Measurements from ENCODE around the gene ATM.
"Not testable (repeated sequence)": the region's sequence is repeated elsewhere in the genome, so short reads cannot be mapped to it uniquely, and the experiment has no call there.

ATM gene

GRCh38 chr11:108370315-108370714 is 147.4 kb downstream of the ATM start:
- in situ Hi-C loops (cut with HindIII; ENCODE audit: low sequenced_read_pairs): no loop called here

DNA sequence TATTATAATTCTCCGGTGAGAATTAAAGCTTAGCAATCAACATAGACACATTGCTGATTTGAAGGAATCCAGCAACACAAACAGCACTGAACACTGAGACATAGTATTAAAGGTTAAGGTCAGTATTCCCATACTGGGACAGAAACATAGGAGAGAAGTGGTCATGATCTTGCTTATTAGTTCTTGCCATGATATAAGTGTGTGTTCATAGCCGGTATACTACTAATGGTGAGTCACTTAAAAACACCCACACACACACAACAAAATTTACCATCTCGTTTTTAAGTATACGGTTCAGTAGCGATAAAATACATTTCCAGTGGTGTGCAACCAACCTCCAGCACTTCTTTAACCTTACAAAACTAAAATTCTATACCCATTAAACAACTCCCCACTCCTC is 148.1 kb downstream of the ATM start:
- in situ Hi-C loops (cut with HindIII; ENCODE audit: low sequenced_read_pairs): no loop called here

DNA sequence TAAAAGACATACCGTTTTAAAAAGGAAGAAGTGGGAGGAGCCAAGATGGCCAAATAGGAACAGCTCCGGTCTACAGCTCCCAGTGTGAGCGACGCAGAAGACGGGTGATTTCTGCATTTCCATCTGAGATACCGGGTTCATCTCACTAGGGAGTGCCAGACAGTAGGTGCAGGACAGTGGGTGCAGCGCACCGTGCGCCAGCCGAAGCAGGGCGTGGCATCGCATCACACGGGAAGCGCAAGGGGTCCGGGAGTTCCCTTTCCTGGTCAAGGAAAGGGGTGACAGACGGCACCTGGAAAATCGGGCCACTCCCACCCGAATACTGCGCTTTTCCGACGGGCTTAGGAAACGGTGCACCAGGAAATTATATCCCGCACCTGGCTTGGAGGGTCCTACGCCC is 150.6 kb downstream of the ATM start:
- in situ Hi-C loops (cut with HindIII; ENCODE audit: low sequenced_read_pairs): not testable (repeated sequence)

- in situ Hi-C loops (cut with HindIII; ENCODE audit: low sequenced_read_pairs): no loop called here
Measured at GRCh38 chr11:108388576-108388975, 165.7 kb downstream of the ATM start.

GRCh38 chr11:108392353-108392752 is 169.5 kb downstream of the ATM start:
- in situ Hi-C loops (cut with HindIII; ENCODE audit: low sequenced_read_pairs): no loop called here

GRCh38 chr11:108393046-108393445 is 170.2 kb downstream of the ATM start:
- in situ Hi-C loops (cut with HindIII; ENCODE audit: low sequenced_read_pairs): no loop called here

GRCh38 chr11:108394744-108395284 is 171.9 kb downstream of the ATM start:
- in situ Hi-C loops (cut with HindIII; ENCODE audit: low sequenced_read_pairs): no loop called here

DNA sequence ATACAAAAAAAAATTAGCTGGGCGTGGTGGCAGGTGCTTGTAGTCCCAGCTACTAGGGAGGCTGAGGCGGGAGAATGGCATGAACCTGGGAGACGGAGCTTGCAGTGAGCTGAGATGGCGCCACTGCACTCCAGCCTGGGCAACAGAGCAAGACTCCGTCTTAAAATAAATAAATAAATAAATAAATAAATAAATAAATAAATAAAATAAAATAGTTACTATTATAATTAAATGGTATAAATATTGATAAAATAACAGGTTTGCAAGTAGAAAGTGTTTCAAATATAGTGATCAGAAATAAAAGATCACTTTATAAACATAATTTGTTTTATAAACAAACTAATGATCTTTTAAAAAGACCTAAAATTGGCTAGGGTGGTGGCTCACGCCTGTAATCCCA is 173.8 kb downstream of the ATM start:
- in situ Hi-C loops (cut with HindIII; ENCODE audit: low sequenced_read_pairs): not testable (repeated sequence)

DNA sequence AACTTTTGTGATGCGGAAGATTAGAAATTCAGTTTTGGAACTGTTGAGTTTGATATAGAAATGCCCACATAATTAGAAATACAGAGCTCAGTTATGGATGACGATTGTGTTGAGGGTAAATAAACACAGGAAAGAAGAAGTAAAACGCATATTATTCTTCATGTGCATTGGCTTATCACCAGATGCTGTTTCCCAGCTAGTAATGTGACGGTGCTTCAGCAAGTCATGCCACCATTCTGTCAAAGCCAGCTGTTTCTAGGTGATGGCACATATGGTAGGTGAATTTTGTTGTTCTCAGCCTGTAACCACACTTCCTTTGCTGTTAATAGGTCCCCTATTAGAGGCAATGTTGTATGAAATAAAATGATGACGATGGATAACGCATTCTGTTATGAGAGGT is 175.6 kb downstream of the ATM start:
- in situ Hi-C loops (cut with HindIII; ENCODE audit: low sequenced_read_pairs): no loop called here

GRCh38 chr11:108402241-108402640 is 179.4 kb downstream of the ATM start:
- in situ Hi-C loops (cut with HindIII; ENCODE audit: low sequenced_read_pairs): no loop called here

DNA sequence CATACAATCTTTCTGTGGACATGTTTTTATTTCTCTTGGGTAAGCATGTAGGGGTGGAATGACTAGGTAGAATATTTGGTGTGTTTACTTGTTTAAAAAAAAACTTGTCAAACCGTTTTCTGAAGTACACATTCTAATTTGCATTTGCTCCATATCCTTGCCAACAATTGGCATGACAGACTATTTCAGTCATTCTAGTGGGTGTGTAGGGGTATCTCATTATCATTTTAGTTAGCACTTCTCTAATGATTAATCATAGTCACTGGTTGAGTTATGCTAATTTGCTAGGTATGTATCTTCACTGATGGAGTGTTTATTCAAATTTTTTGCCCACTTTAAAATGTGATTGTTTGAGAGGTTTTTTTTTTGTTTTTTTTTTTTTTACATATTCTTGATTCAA is 180.2 kb downstream of the ATM start:
- in situ Hi-C loops (cut with HindIII; ENCODE audit: low sequenced_read_pairs): no loop called here

DNA sequence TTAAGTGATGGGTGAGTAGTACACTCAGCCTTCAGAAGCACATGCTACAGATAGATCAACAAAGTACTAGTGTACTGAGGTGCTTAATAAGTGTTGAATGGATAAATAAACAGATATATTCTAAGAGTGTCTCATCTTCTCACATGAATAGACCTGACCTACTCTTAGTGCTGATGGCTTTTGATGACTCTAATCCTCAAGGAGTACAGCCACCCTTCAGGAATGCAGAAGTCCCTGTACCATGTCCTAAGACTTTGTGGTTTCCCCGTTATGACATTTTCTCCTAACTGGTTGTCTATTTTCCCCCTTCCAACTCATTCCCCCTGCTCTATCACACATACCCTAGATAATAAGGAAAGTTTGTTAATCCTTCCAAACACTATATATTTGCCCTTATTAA is 182.8 kb downstream of the ATM start:
- in situ Hi-C loops (cut with HindIII; ENCODE audit: low sequenced_read_pairs): no loop called here

DNA sequence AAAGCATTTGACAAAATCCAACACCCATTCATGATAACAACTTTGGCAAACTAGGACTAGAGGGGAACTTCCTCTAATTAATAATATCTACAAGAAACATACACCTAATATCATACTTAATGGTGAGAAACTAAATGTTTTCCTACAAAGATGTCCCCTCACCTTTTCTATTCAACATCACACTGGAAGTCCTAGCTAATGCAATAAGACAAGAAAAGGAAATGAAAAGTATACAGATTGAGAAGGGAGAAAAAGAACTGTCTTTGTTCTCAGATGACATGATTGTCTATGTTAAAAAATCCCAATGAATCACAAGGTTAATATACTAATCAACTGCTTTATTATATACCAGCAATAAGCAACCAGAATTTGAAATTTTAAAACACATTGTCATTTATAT is 192.1 kb downstream of the ATM start:
- in situ Hi-C loops (cut with HindIII; ENCODE audit: low sequenced_read_pairs): no loop called here

DNA sequence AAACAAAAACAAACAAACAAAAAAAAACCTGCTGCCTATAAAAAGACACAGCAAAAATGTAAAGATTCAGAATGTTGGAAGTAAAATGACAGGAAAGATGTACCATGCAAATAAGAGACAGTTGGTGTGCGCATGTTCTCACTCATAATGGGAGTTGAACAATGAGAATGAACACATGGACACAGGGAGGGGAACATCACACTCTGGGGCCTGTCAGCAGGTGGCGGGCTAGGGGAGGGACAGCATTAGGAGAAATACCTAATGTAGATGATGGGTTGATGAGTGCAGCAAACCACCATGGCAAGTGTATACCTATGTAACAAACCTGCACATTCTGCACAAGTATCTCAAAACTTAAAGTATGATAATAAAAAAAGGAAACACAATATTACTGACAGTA is 194.7 kb downstream of the ATM start:
- in situ Hi-C loops (cut with HindIII; ENCODE audit: low sequenced_read_pairs): not testable (repeated sequence)
